Heart left ventricle (tissue), 13 donors: ENCODE data around the gene SIL1.

Experiments
- CTCF ChIP-seq, 12 donors: fragments of 200-600 bp; sonication (generic) in 4 of 12; IDR thresholded peaks; one replicate each; pipeline versions ENCODE4 v1.5.0 to v1.8.0; 2018 to 2022; ENCODE audit warnings: antibody characterized with exemption in 12 of 12, mild to moderate bottlenecking in 5 of 12
- POLR2A ChIP-seq, 2 donors: fragments of 450-650 bp; IDR thresholded peaks; one replicate each; pipeline ENCODE4 v1.6.1; 2017; ENCODE audit warnings: antibody characterized with exemption in 2 of 2, mild to moderate bottlenecking in 2 of 2, moderate library complexity in 2 of 2
- donor health status: ischemic (EF 13 %, LVEDD 7.1; RV severe dilation, severe dysfunction).
- donor health status: DM: no; HTN: yes; CAD: no.
- donor health status: DM: no; HTN: no; CAD: no.
- donor health status: ischemic (EF 25% LVEDD 6.9; RV normal size, moderate dysfunction).
- donor health status: ischemic (EF 25% LVEDD 5.7; RV mildly dilated, moderate dysfunction).
- donor health status: ischemic (EF 35%, LVEDD 5.7; RV mildly dilated, moderate dysfunction).
- donor health status: nonischemic (EF 11% LVEDD 7.7; RV severe dilation, severe dysfunction).
- donor health status: DM: yes; HTN: yes; CAD: no.
- donor health status: PGD.
- donor health status: ischemic (EF 29% LVEDD 5.4; RV normal size, mild dysfunction).
- donor health status: nonischemic (EF 23%, LVEDD 6.1; RV moderate dilation, normal function).

- TF ChIP-seq CTCF (IDR thresholded peaks at IDR 0.05) (no peak), POLR2A (IDR thresholded peaks at IDR 0.05) (no peak)
These were observed 136.9 kb downstream of the SIL1 start for GRCh38 chr5:139061274-139061673.
